Sigmoid colon (tissue), 7 donors: Measurements from ENCODE around the gene BCAS1. TPM values are rescaled to one million over a fixed set of nuclear protein-coding genes. Genes with fewer than 3 reads are reported as not detected.

Experiments used
- DNase-seq: peaks from one replicate; pipeline ENCODE4 v3.0.0-alpha.2; 2019
- H3K27ac ChIP-seq, 4 donors: fragments of 200-600 bp; sonication (generic); one replicate each; pipeline ENCODE4 v1.5.1; 2016 to 2019; ENCODE audit warnings: mild to moderate bottlenecking in 1 of 4
- H3K27me3 ChIP-seq, 3 donors: fragments of 200-600 bp; sonication (generic); one replicate each; pipeline ENCODE4 v1.5.1; 2019; ENCODE audit warnings: mild to moderate bottlenecking in 1 of 3
- H3K36me3 ChIP-seq, 4 donors: fragments of 200-600 bp; sonication (generic); one replicate each; pipeline ENCODE4 v1.5.1; 2016 to 2019
- H3K4me1 ChIP-seq, 4 donors: fragments of 200-600 bp; sonication (generic); one replicate each; pipeline ENCODE4 v1.5.1; 2017 to 2019
- H3K4me3 ChIP-seq, 4 donors: fragments of 200-600 bp; sonication (generic); one replicate each; pipeline ENCODE4 v1.5.1; 2017 to 2019; ENCODE audit warnings: mild to moderate bottlenecking in 2 of 4, moderate library complexity in 1 of 4
- H3K9me3 ChIP-seq, 4 donors: fragments of 200-600 bp in 3 of 4; sonication (generic) in 3 of 4; one replicate each; pipeline versions ENCODE4 v1.5.1 to v1.6.1; 2013 to 2019
- EP300 ChIP-seq, 4 donors: sonication (generic); formaldehyde crosslinking; IDR thresholded peaks; one replicate each; pipeline ENCODE4 v1.6.1; 2017; ENCODE audit warnings: antibody characterized with exemption in 4 of 4
- POLR2A ChIP-seq, 2 donors: fragments of 450-650 bp; IDR thresholded peaks; one replicate each; pipeline ENCODE4 v1.6.1; 2016; ENCODE audit warnings: antibody characterized with exemption in 2 of 2, mild to moderate bottlenecking in 2 of 2, moderate library complexity in 2 of 2
- POLR2AphosphoS5 ChIP-seq, 4 donors: sonication (generic); formaldehyde crosslinking; IDR thresholded peaks; one replicate each; pipeline ENCODE4 v1.6.1; 2017; ENCODE audit warnings: antibody characterized with exemption in 4 of 4
- whole genome bisulfite sequencing, 2 donors: extraction: QIAGEN DNeasy Blood & Tissue Kit; methylation state at CpG; one replicate each; pipeline ENCODE4 v1.1.7; 2013; 5-methylcytosine and 5-hydroxymethylcytosine counted together
- intact Hi-C: fragments of 100-400 bp; cut with DNase I; formaldehyde crosslinking; loops from one replicate; pipeline ENCODE4 v1.15.1; 2023
- polyA plus RNA-seq, 3 donors: library from polyadenylated mRNA; stranded (reverse); fragments of 200-250 nt; gene quantifications; one replicate each; pipeline ENCODE4 v1.2.3, GENCODE V29; 2013
- total RNA-seq, 4 donors: library from RNA; depleted of rRNA; stranded (reverse); fragments of >200 nt; gene quantifications; one replicate each; pipeline ENCODE4 v1.1.0, GENCODE V29; 2016
- TF ChIP-seq, protein P1 (sequence below), 4 experiments: fragments of 450-650 bp in 3 of 4; fragments of 200-600 bp in 1 of 4; IDR thresholded peaks; one replicate each; pipeline ENCODE4 v1.5.1; 2016 to 2019; ENCODE audit warnings: antibody characterized with exemption in 4 of 4, mild to moderate bottlenecking in 3 of 4, moderate library complexity in 2 of 4
- donor health status: healthy with polysubstance abuse.
- donor health status: Bipolar disorder and iron deficiency.
- donor health status: healthy.

BCAS1 gene
- total and polyA plus RNA-seq, 7 donors = 0.71 to 198 (median 35.4) TPM; not detected in 2

DNA sequence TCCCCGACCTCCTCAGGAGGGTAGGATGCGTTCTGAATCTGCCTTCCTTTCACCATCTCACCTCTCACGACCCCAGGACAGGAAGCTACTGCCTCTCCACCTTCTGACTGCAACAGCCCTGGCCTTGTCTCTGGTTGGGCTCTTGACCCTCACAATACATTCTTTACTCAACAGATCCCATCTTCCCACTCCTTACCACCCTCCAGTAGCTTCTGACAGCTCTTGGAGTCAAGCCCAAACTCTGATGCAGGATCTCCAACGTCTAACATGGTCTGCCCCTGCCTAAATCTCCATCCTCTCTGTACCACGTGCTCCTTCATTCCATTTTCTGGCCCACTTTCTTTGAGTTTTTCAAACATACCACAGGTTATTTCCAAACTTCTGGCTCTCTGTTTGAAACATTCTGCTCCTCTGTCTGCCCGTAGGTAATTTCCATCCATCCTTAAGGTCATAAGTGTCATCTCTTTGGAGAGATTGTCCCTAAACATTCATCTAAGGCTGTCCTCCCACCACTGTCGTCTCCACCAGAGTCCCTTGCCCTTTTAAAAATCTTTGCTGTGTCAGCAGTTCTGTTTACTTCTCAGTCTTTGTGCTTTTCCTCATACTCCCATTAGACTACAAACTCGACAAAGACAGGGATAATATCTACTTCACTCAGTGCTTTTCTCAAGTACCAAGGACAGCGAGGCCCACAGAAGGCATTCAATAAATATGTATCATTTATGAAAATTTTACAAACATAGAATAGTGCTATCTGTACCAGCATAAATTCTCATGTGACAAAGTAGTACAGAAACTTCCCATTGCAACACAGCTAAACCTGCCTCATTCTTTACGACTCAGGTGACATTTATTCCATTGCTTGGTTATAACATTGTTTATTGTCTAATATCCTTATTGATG lies 73.6 kb downstream of the BCAS1 start:
- no peaks in the 10 kb centered on the region for H3K27me3 ChIP-seq
- peaks cover 0 to 6% (median 2%) of the 10 kb centered on the region in 4 donors for H3K9me3 ChIP-seq
- 78 to 84% methylated on average over 10 of the region's 10 CpGs for WGBS, 2 donors
- no peak overlapping the region for H3K4me3 ChIP-seq
- no peaks in the 10 kb centered on the region for H3K4me1 ChIP-seq
- no peaks in the 10 kb centered on the region for H3K36me3 ChIP-seq
- intact Hi-C loops = no loop called here
- no peak for DNase-seq
- H3K27ac ChIP-seq = no peak overlapping the region
- TF ChIP-seq POLR2A (IDR thresholded peaks at IDR 0.05) (no peak), EP300 (IDR thresholded peaks at IDR 0.05) (no peak), POLR2AphosphoS5 (IDR thresholded peaks at IDR 0.05) (no peak)
- TF ChIP-seq, protein P1, sequence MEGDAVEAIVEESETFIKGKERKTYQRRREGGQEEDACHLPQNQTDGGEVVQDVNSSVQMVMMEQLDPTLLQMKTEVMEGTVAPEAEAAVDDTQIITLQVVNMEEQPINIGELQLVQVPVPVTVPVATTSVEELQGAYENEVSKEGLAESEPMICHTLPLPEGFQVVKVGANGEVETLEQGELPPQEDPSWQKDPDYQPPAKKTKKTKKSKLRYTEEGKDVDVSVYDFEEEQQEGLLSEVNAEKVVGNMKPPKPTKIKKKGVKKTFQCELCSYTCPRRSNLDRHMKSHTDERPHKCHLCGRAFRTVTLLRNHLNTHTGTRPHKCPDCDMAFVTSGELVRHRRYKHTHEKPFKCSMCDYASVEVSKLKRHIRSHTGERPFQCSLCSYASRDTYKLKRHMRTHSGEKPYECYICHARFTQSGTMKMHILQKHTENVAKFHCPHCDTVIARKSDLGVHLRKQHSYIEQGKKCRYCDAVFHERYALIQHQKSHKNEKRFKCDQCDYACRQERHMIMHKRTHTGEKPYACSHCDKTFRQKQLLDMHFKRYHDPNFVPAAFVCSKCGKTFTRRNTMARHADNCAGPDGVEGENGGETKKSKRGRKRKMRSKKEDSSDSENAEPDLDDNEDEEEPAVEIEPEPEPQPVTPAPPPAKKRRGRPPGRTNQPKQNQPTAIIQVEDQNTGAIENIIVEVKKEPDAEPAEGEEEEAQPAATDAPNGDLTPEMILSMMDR (IDR thresholded peaks at IDR 0.05) = no peak

GRCh38 chr20:53995949-53996348 lies 74.4 kb downstream of the BCAS1 start:
- 83 to 88% methylated on average over 5 of the region's 5 CpGs for WGBS, 2 donors
- Histone ChIP-seq H3K27me3 (no peaks in the 10 kb centered on the region), H3K36me3 (no peaks in the 10 kb centered on the region), H3K9me3 (no peaks in the 10 kb centered on the region), H3K4me1 (no peaks in the 10 kb centered on the region), H3K27ac (no peak overlapping the region), H3K4me3 (no peak overlapping the region)
- intact Hi-C loops = no loop called here
- DNase-seq = no peak
- TF ChIP-seq POLR2A (IDR thresholded peaks at IDR 0.05) = no peak
- TF ChIP-seq EP300 (IDR thresholded peaks at IDR 0.05) = no peak
- TF ChIP-seq POLR2AphosphoS5 (IDR thresholded peaks at IDR 0.05) = no peak
- TF ChIP-seq, protein P1 (IDR thresholded peaks at IDR 0.05) = no peak

DNA sequence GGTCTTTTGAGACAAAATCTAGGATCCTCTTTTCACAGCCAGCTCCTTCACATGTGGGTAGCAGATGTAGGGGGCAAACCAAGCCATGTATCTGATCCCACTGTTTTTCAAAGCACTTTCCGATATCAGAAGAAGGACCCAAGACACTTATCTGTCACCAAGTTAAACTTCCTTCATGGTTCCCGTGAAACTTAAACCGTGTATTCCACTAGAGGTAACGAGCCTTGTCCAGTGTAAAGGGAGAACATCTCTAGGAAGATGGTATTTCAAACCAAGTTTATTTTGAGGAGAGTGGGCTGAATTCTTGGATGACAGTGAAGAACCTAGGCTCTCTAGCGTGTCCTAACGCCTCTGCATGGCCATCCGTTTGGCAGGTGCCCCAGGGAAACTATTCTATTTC lies 76.3 kb downstream of the BCAS1 start:
- DNase-seq = no peak
- intact Hi-C loops = no loop called here
- H3K36me3 ChIP-seq = no peaks in the 10 kb centered on the region
- H3K4me3 ChIP-seq = no peak overlapping the region
- no peaks in the 10 kb centered on the region for H3K4me1 ChIP-seq
- H3K9me3 ChIP-seq = no peaks in the 10 kb centered on the region
- TF ChIP-seq POLR2AphosphoS5 (IDR thresholded peaks at IDR 0.05) (no peak), EP300 (IDR thresholded peaks at IDR 0.05) (no peak), POLR2A (IDR thresholded peaks at IDR 0.05) (no peak)
- TF ChIP-seq, protein P1 (IDR thresholded peaks at IDR 0.05) = no peak
- H3K27me3 ChIP-seq = no peaks in the 10 kb centered on the region
- no peak overlapping the region for H3K27ac ChIP-seq
- WGBS, 2 donors = 95 to 96% methylated on average over 7 of the region's 7 CpGs

- no peak overlapping the region for H3K4me3 ChIP-seq
- intact Hi-C loops = no loop called here
These were observed 77.1 kb downstream of the BCAS1 start for GRCh38 chr20:53993310-53993709.

More at GRCh38 chr20:53993310-53993709, 77.1 kb downstream of the BCAS1 start:
- no peaks in the 10 kb centered on the region for H3K4me1 ChIP-seq
- DNase-seq = no peak
- TF ChIP-seq POLR2A (IDR thresholded peaks at IDR 0.05) = no peak
- TF ChIP-seq POLR2AphosphoS5 (IDR thresholded peaks at IDR 0.05) = no peak
- no peak for TF ChIP-seq EP300 (IDR thresholded peaks at IDR 0.05)
- TF ChIP-seq, protein P1 (IDR thresholded peaks at IDR 0.05) = no peak
- no peak overlapping the region for H3K27ac ChIP-seq
- no peaks in the 10 kb centered on the region for H3K9me3 ChIP-seq
- 82 to 93% methylated on average over 5 of the region's 5 CpGs for WGBS, 2 donors
- H3K27me3 ChIP-seq = no peaks in the 10 kb centered on the region
- no peaks in the 10 kb centered on the region for H3K36me3 ChIP-seq
